ENCODE results near the gene TPCN2. TPM values are rescaled to one million over a fixed set of nuclear protein-coding genes. Genes with fewer than 3 reads are reported as not detected.

The TPCN2 gene
- total and polyA plus RNA-seq, 2 of the 8 experiments (the other 6 are each of a cell fraction or from before 2014, with no cell fraction given) = 9.7 to 18.6 TPM

GRCh38 chr11:69081180-69081579 is 32.4 kb downstream of the TPCN2 start:
- H2AFZ ChIP-seq (ENCODE audit: low read length) = no peak overlapping the region
- POLR2A ChIA-PET (ENCODE audit: partially characterized antibody) = interaction anchor here (1.0 to 1.2 kb wide), 2 partner anchors 12 to 14 kb away, joined by 3 read pairs; no protein-coding TSS in a partner anchor
- DNase-seq (ENCODE audit: low read depth in 1 of 2, low spot score in 2 of 2) = no peak
- CTCF ChIA-PET (ENCODE audit: partially characterized antibody) = interaction anchor here (0.8 kb wide), 1 partner anchor 37 kb away, joined by 3 read pairs; no protein-coding TSS in a partner anchor
- H3K14ac ChIP-seq (ENCODE audit: insufficient read length) = no peak overlapping the region
- no peak overlapping the region for H4K8ac ChIP-seq (ENCODE audit: extremely low read depth, insufficient read depth, low read length)
- WGBS, 2 experiments (ENCODE audit: extremely low coverage in 1 of 2, insufficient coverage in 1 of 2, insufficient read length in 1 of 2, insufficient replicate concordance in 2 of 2, low coverage in 1 of 2, low lambda C conversion rate in 2 of 2, missing lambda C conversion rate in 1 of 2) = 92% methylated on average over 12 of the region's 23 CpGs; no CpG with 5 or more reads in 1 of the 2 experiments
- no peak overlapping the region for H2AK5ac ChIP-seq (ENCODE audit: low read depth, low read length)
- no peak overlapping the region for H2BK20ac ChIP-seq (ENCODE audit: low read length)
- peaks cover 3 to 11% of the 10 kb centered on the region in 2 experiments for H4K20me1 ChIP-seq (replicated peaks in 1 of 2; ENCODE audit: control insufficient read depth in 1 of 2, insufficient read depth in 2 of 2, low read length in 2 of 2)
- no peak overlapping the region for H2BK12ac ChIP-seq (ENCODE audit: low read depth, low read length)
- no peak overlapping the region for H3K4me2 ChIP-seq (ENCODE audit: insufficient read depth in 1 of 2, low read depth in 2 of 2, low read length in 2 of 2)
- no peak overlapping the region for H3K9ac ChIP-seq (replicated peaks in 1 of 4; ENCODE audit: extremely low read depth in 1 of 4, low read depth in 3 of 4, low read length in 3 of 4)
- peaks cover 2% of the 10 kb centered on the region; the same call in 1 of the 2 replicates for H3K23me2 ChIP-seq (ENCODE audit: low read depth, low read length)
- no peak overlapping the region for H4K5ac ChIP-seq (ENCODE audit: insufficient read length, low read depth, low read length)
- H3K4me1 ChIP-seq (replicated peaks in 1 of 4; ENCODE audit: control insufficient read depth in 3 of 4, insufficient read depth in 4 of 4, low read length in 3 of 4) = no peaks in the 10 kb centered on the region; a peak in 1 of 7 replicates
- H3K79me2 ChIP-seq (ENCODE audit: control insufficient read depth in 1 of 2, insufficient read depth in 2 of 2, low read length in 2 of 2) = no peaks in the 10 kb centered on the region
- no peak overlapping the region for H3K27ac ChIP-seq (ENCODE audit: low read depth, low read length)
- no peak for FAIRE-seq
- peaks cover 4 to 14% (median 9%) of the 10 kb centered on the region in 4 experiments; a peak in 7 of 8 replicates for H3K36me3 ChIP-seq (ENCODE audit: control insufficient read depth in 2 of 4, insufficient read depth in 4 of 4, low read length in 3 of 4)
- H3K79me1 ChIP-seq (ENCODE audit: low read depth, low read length) = no peaks in the 10 kb centered on the region; the same call in 1 of the 2 replicates
- no peak overlapping the region for H4K91ac ChIP-seq (replicated peaks; ENCODE audit: insufficient read length, low read length)
- H2BK15ac ChIP-seq (ENCODE audit: low read length) = no peak overlapping the region
- H3K27me3 ChIP-seq (replicated peaks in 1 of 4; ENCODE audit: control insufficient read depth in 3 of 4, extremely low read depth in 1 of 4, insufficient read depth in 3 of 4, low read length in 3 of 4) = no peaks in the 10 kb centered on the region
- no peak overlapping the region for H2BK120ac ChIP-seq (replicated peaks; ENCODE audit: low read depth, low read length)
- no peak overlapping the region for H2BK5ac ChIP-seq (ENCODE audit: low read depth, low read length)
- H3K56ac ChIP-seq (replicated peaks; ENCODE audit: insufficient read length, low read depth, low read length) = no peak overlapping the region
- H3K9me3 ChIP-seq (ENCODE audit: insufficient read depth in 2 of 2, low read depth in 1 of 2, low read length in 1 of 2) = no peaks in the 10 kb centered on the region
- no peak overlapping the region for H3K4me3 ChIP-seq (ENCODE audit: extremely low read depth in 1 of 4, insufficient read depth in 2 of 4, low read depth in 3 of 4, low read length in 4 of 4)
- no peak overlapping the region for H3K23ac ChIP-seq (ENCODE audit: insufficient read length)
- no peak overlapping the region for H3K4ac ChIP-seq (replicated peaks; ENCODE audit: insufficient read length, low read depth, low read length)
- no peak overlapping the region for H3K18ac ChIP-seq (ENCODE audit: extremely low read depth, low read length)
- TF ChIP-seq BCL11A (IDR thresholded peaks at IDR 0.05; ENCODE audit: low read depth in 2 of 2, low read length in 2 of 2) (no peak), ASH2L (IDR thresholded peaks at IDR 0.05; ENCODE audit: low read length) (no peak), RXRA (IDR thresholded peaks at IDR 0.05; ENCODE audit: insufficient read depth, low read depth, low read length) (no peak), JUN (IDR thresholded peaks at IDR 0.05; ENCODE audit: low read depth, low read length) (no peak), HDAC6 (IDR thresholded peaks at IDR 0.05; ENCODE audit: low read depth, low read length) (no peak), CBX5 (IDR thresholded peaks at IDR 0.05; ENCODE audit: low read depth, low read length) (no peak), RFX5 (IDR thresholded peaks at IDR 0.05; ENCODE audit: borderline replicate concordance, low read depth, low read length) (no peak), EP300 (IDR thresholded peaks at IDR 0.05; ENCODE audit: borderline replicate concordance in 1 of 2, low read depth in 2 of 2, low read length in 2 of 2) (no peak), SRF (IDR thresholded peaks at IDR 0.05; ENCODE audit: low read depth, low read length) (no peak), SAP30 (IDR thresholded peaks at IDR 0.05; ENCODE audit: insufficient read depth, insufficient replicate concordance, low read length) (no peak), SP1 (IDR thresholded peaks at IDR 0.05; ENCODE audit: low read depth, low read length) (no peak), RAD21 (IDR thresholded peaks at IDR 0.05 in 1 of 2, conservative IDR thresholded peaks at IDR 0.05 in 1 of 2; ENCODE audit: low read depth in 2 of 2, low read length in 2 of 2) (no peak), KDM5A (IDR thresholded peaks at IDR 0.05; ENCODE audit: low read length) (no peak), CHD2 (IDR thresholded peaks at IDR 0.05; ENCODE audit: low read length) (no peak), BACH1 (IDR thresholded peaks at IDR 0.05; ENCODE audit: low read length) (no peak)
